ENCODE data around the gene E4F1. TPM values are rescaled to one million over a fixed set of nuclear protein-coding genes. Genes with fewer than 3 reads are reported as not detected.

Gene E4F1
- total and polyA plus RNA-seq, 2 of the 8 experiments (the other 6 are each of a cell fraction or from before 2014, with no cell fraction given) = 22.2 to 27.0 TPM

DNA sequence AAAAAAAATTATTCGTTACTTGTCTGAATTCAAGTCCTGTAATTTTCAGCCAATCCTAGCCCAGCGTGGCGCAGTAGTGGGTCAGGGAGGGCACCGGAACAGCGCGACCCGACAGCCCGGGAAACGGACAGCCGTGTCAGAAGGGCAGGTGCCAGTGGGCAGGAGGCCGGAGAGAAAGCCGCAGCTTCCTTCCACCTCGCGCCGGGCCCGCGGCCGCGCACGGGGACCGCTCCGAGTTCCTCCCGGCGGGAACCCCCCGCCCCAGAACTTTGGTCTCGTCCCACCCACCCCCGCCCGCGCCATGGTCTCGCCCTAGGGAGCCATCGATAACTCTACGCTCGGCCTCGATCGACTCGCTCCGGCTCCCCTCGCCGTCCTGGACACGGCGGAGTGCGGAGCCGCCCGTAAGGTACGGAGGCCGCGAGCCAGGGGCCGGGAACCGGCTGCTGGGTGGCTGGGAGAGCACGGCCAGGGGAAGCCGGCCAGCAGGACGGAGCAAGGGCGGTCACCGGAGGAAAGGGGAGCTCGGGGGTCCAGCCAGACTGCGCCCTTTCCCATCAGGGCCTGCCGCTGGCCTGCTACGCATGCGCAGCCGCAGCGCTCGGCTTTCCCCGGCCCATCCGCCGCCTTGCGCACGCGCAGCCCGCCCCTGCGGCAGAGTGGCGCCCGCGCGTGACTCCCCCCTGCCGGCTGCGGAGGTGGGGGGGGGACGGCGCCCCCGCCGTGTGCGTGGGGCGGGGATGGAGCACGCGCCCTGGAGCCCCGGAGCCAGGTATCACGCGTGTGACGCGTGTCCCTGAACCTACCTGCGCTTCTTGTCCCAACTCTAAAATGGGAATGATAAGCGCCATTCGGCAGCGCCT is 18.1 kb upstream of the E4F1 start, which contains the start of gene MLST8:
TSS of gene MLST8 (plus strand) at position 351 of the 863 bp plus-strand sequence. CDS start 632 bp downstream, outside the sequence.
- peak within 1 kb of the TSS; percentile 100 for H4K8ac ChIP-seq (ENCODE audit: extremely low read depth, insufficient read depth, low read length)
- H2AFZ ChIP-seq (ENCODE audit: low read length) = peak within 1 kb of the TSS; percentile 88
- no peak for FAIRE-seq
- H3K4me3 ChIP-seq (ENCODE audit: extremely low read depth in 1 of 4, insufficient read depth in 2 of 4, low read depth in 3 of 4, low read length in 4 of 4) = peak within 1 kb of the TSS; percentile 78 to 97 (median 92)
- peak within 1 kb of the TSS; percentile 77 to 97 (median 94) for H3K9ac ChIP-seq (replicated peaks in 1 of 4; ENCODE audit: extremely low read depth in 1 of 4, low read depth in 3 of 4, low read length in 3 of 4)
- H3K4me1 ChIP-seq (replicated peaks in 1 of 4; ENCODE audit: control insufficient read depth in 3 of 4, insufficient read depth in 4 of 4, low read length in 3 of 4) = peaks cover 0 to 13% (median 8%) of the 10 kb centered on the region in 4 experiments; a peak in 6 of 7 replicates
- no peaks in the 10 kb centered on the region; a peak in 3 of 7 replicates for H3K27me3 ChIP-seq (replicated peaks in 1 of 4; ENCODE audit: control insufficient read depth in 3 of 4, extremely low read depth in 1 of 4, insufficient read depth in 3 of 4, low read length in 3 of 4)
- peak within 1 kb of the TSS; percentile 98 for H3K27ac ChIP-seq (ENCODE audit: low read depth, low read length)
- H3K4me2 ChIP-seq (ENCODE audit: insufficient read depth in 1 of 2, low read depth in 2 of 2, low read length in 2 of 2) = peak within 1 kb of the TSS; percentile 87 to 91
- H2AK5ac ChIP-seq (ENCODE audit: low read depth, low read length) = peak within 1 kb of the TSS; percentile 93; the same call in 1 of the 2 replicates
- H3K36me3 ChIP-seq (ENCODE audit: control insufficient read depth in 2 of 4, insufficient read depth in 4 of 4, low read length in 3 of 4) = peaks cover 4 to 34% (median 12%) of the 10 kb centered on the region in 4 experiments; a peak in 6 of 8 replicates
- peak within 1 kb of the TSS; percentile 100 for H4K5ac ChIP-seq (ENCODE audit: insufficient read length, low read depth, low read length)
- peak within 1 kb of the TSS; percentile 87 for H4K91ac ChIP-seq (replicated peaks; ENCODE audit: insufficient read length, low read length)
- H2BK120ac ChIP-seq (replicated peaks; ENCODE audit: low read depth, low read length) = peak within 1 kb of the TSS; percentile 57
- peak within 1 kb of the TSS; percentile 98 for H3K56ac ChIP-seq (replicated peaks; ENCODE audit: insufficient read length, low read depth, low read length)
- no peak within 1 kb of the TSS for H3K23ac ChIP-seq (ENCODE audit: insufficient read length)
- H3K18ac ChIP-seq (ENCODE audit: extremely low read depth, low read length) = peak within 1 kb of the TSS; percentile 100
- H2BK20ac ChIP-seq (ENCODE audit: low read length) = peak within 1 kb of the TSS; percentile 80; the same call in 1 of the 2 replicates
- CTCF ChIA-PET (ENCODE audit: partially characterized antibody) = interaction anchor here (0.8 to 2.7 kb wide), 3 partner anchors 10 to 48 kb away, joined by 3 to 23 read pairs (median 3); no protein-coding TSS in a partner anchor
- peaks cover 6% of the 10 kb centered on the region for H3K79me1 ChIP-seq (ENCODE audit: low read depth, low read length)
- POLR2A ChIA-PET (ENCODE audit: partially characterized antibody) = interaction anchor here (0.6 to 15.1 kb wide), 16 partner anchors 9 to 296 kb away, joined by 3 to 156 read pairs (median 4); partner anchors contain the start of genes CASKIN1, DNASE1L2, E4F1 and ECI1
- H3K9me3 ChIP-seq (ENCODE audit: insufficient read depth in 2 of 2, low read depth in 1 of 2, low read length in 1 of 2) = no peaks in the 10 kb centered on the region
- peak within 1 kb of the TSS; percentile 98 for H3K4ac ChIP-seq (replicated peaks; ENCODE audit: insufficient read length, low read depth, low read length)
- H2BK15ac ChIP-seq (ENCODE audit: low read length) = peak within 1 kb of the TSS; percentile 88
- 1% methylated on average over 49 of the region's 93 CpGs; no CpG with 5 or more reads in 1 of the 2 experiments for WGBS, 2 experiments (ENCODE audit: extremely low coverage in 1 of 2, insufficient coverage in 1 of 2, insufficient read length in 1 of 2, insufficient replicate concordance in 2 of 2, low coverage in 1 of 2, low lambda C conversion rate in 2 of 2, missing lambda C conversion rate in 1 of 2)
- H2BK12ac ChIP-seq (ENCODE audit: low read depth, low read length) = 0 out of 2 replicates have a peak within 1 kb of the TSS, but pooled peaks have one; percentile 39
- H2BK5ac ChIP-seq (ENCODE audit: low read depth, low read length) = peak within 1 kb of the TSS; percentile 97
- H3K14ac ChIP-seq (ENCODE audit: insufficient read length) = no peak within 1 kb of the TSS
- peaks cover 11% of the 10 kb centered on the region; the same call in 1 of the 2 replicates for H3K23me2 ChIP-seq (ENCODE audit: low read depth, low read length)
- DNase-seq (ENCODE audit: low read depth in 1 of 2, low spot score in 2 of 2) = peak in 1 of 2 experiments; percentile 91
- peaks cover 0 to 8% of the 10 kb centered on the region in 2 experiments for H4K20me1 ChIP-seq (replicated peaks in 1 of 2; ENCODE audit: control insufficient read depth in 1 of 2, insufficient read depth in 2 of 2, low read length in 2 of 2)
- peaks cover 0 to 7% of the 10 kb centered on the region in 2 experiments; a peak in 1 of 4 replicates for H3K79me2 ChIP-seq (ENCODE audit: control insufficient read depth in 1 of 2, insufficient read depth in 2 of 2, low read length in 2 of 2)
- TF ChIP-seq SAP30 (IDR thresholded peaks at IDR 0.05; ENCODE audit: insufficient read depth, insufficient replicate concordance, low read length) (no peak), YY1 (IDR thresholded peaks at IDR 0.05; ENCODE audit: low read depth, low read length) (0 out of 2 replicates have a peak, but pooled peaks have one; percentile 26), SIN3A (conservative IDR thresholded peaks at IDR 0.05 in 1 of 2, IDR thresholded peaks at IDR 0.05 in 1 of 2; ENCODE audit: low read depth in 1 of 2, low read length in 2 of 2) (peak; percentile 27 to 78; a peak in 2 of 4 replicates), FOSL1 (IDR thresholded peaks at IDR 0.05; ENCODE audit: insufficient read depth, low read depth, low read length) (no peak), TAF1 (IDR thresholded peaks at IDR 0.05; ENCODE audit: low read depth, low read length) (peak; percentile 85), NANOG (IDR thresholded peaks at IDR 0.05; ENCODE audit: insufficient read depth, low read depth, low read length, poor library complexity, severe bottlenecking) (peak; percentile 7), EP300 (IDR thresholded peaks at IDR 0.05; ENCODE audit: borderline replicate concordance in 1 of 2, low read depth in 2 of 2, low read length in 2 of 2) (peak in 1 of 2 experiments; percentile 97; a peak in 2 of 3 replicates)
- TF ChIP-seq, protein P1, sequence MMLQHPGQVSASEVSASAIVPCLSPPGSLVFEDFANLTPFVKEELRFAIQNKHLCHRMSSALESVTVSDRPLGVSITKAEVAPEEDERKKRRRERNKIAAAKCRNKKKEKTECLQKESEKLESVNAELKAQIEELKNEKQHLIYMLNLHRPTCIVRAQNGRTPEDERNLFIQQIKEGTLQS (IDR thresholded peaks at IDR 0.05; ENCODE audit: insufficient read depth, low read depth, low read length) = no peak
